HG03558 (cell line): ENCODE results near the gene RADX.

Experiments
- ATAC-seq: cut with Tn5 transposase; IDR thresholded peaks from one replicate; pipeline ENCODE4 v1.9.1; 2021; ENCODE audit warnings: moderate number of reproducible peaks; ENCODE audit not compliant: unreplicated experiment; ENCODE audit errors: extremely low read depth

RADX gene

GRCh38 chrX:106672527-106672926 lies 60.7 kb downstream of the RADX start:
- no peak for ATAC-seq

- ATAC-seq, result no peak
Observed at GRCh38 chrX:106680716-106681115, 68.9 kb downstream of the RADX start.

GRCh38 chrX:106684207-106684606 lies 72.4 kb downstream of the RADX start:
- no peak for ATAC-seq

- no peak for ATAC-seq
Observed at GRCh38 chrX:106692425-106693065, 80.8 kb downstream of the RADX start.

GRCh38 chrX:106696502-106696901 lies 84.7 kb downstream of the RADX start:
- no peak for ATAC-seq

- no peak for ATAC-seq
Observed at GRCh38 chrX:106698693-106699092, 86.9 kb downstream of the RADX start.

- no peak for ATAC-seq
Observed at GRCh38 chrX:106702636-106703035, 90.9 kb downstream of the RADX start.

- no peak for ATAC-seq
Observed at GRCh38 chrX:106706466-106706865, 94.7 kb downstream of the RADX start.

- ATAC-seq, result no peak
Observed at GRCh38 chrX:106707771-106708454, 96.1 kb downstream of the RADX start.

GRCh38 chrX:106710771-106711170 lies 99.0 kb downstream of the RADX start:
- ATAC-seq, result no peak

GRCh38 chrX:106711375-106711774 lies 99.6 kb downstream of the RADX start:
- ATAC-seq, result no peak

- no peak for ATAC-seq
Observed at GRCh38 chrX:106716004-106716403, 104.2 kb downstream of the RADX start.

GRCh38 chrX:106716463-106716862 lies 104.7 kb downstream of the RADX start:
- ATAC-seq, result no peak

GRCh38 chrX:106718709-106719108 lies 106.9 kb downstream of the RADX start:
- ATAC-seq, result no peak

- no peak for ATAC-seq
Observed at GRCh38 chrX:106725931-106726330, 114.2 kb downstream of the RADX start.

- ATAC-seq, result no peak
Observed at GRCh38 chrX:106726485-106727437, 115.0 kb downstream of the RADX start, which contains the start of gene RNF128. TSS of gene RNF128 (plus strand) at chrX:106726701. CDS start at chrX:106726914, 213 bp downstream.

GRCh38 chrX:106728337-106728736 lies 116.6 kb downstream of the RADX start:
- ATAC-seq, result no peak
